Measurements from ENCODE around the gene STXBP4.

DNA sequence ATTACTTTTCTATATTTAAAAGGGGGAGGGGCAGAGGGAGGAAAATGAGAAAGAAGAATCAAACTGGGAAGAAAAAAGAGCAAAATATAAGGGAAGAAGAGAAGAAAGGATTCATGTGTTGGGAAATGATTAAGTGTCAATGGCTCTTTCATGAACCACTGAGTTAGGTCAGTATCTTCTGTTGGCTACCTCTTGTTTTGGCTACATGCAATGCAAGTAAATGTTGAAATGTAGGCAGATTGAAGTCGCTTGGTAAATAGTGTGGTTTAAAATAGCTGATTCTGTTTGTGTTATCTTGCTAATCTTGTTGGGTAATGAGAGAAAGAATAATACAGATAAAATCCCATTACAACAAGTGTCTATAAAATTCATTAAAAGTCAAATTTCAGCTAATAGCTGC is 27.3 kb upstream of the STXBP4 start:
- TF ChIP-seq, protein P1, sequence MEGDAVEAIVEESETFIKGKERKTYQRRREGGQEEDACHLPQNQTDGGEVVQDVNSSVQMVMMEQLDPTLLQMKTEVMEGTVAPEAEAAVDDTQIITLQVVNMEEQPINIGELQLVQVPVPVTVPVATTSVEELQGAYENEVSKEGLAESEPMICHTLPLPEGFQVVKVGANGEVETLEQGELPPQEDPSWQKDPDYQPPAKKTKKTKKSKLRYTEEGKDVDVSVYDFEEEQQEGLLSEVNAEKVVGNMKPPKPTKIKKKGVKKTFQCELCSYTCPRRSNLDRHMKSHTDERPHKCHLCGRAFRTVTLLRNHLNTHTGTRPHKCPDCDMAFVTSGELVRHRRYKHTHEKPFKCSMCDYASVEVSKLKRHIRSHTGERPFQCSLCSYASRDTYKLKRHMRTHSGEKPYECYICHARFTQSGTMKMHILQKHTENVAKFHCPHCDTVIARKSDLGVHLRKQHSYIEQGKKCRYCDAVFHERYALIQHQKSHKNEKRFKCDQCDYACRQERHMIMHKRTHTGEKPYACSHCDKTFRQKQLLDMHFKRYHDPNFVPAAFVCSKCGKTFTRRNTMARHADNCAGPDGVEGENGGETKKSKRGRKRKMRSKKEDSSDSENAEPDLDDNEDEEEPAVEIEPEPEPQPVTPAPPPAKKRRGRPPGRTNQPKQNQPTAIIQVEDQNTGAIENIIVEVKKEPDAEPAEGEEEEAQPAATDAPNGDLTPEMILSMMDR (optimal IDR thresholded peaks at IDR 0.05 in 1 of 3, IDR thresholded peaks at IDR 0.05 in 1 of 3, conservative IDR thresholded peaks at IDR 0.05 in 1 of 3; ENCODE audit: extremely low read depth in 1 of 3, insufficient read depth in 2 of 3, low read length in 3 of 3): no peak
- TF ChIP-seq EZH2 (IDR thresholded peaks at IDR 0.05; ENCODE audit: low read length): no peak
